ENCODE measurements around the gene EPB41L4B.

Gene EPB41L4B

GRCh38 chr9:109256336-109256735, 64.5 kb downstream of the EPB41L4B start:
- ATAC-seq (no peak), DNase-seq (no peak)
- H3K27ac Mint-ChIP-seq, result no peak overlapping the region
- H3K27me3 Mint-ChIP-seq, result peaks cover 10% of the 10 kb centered on the region
- no peaks in the 10 kb centered on the region for H3K36me3 Mint-ChIP-seq (ENCODE audit: low read depth)
- H3K9me3 Mint-ChIP-seq, result no peaks in the 10 kb centered on the region
- H3K4me1 Mint-ChIP-seq, result no peaks in the 10 kb centered on the region
- H3K4me3 Mint-ChIP-seq, result no peak overlapping the region

GRCh38 chr9:109255394-109255793, 65.5 kb downstream of the EPB41L4B start:
- ATAC-seq (no peak), DNase-seq (no peak)
- Mint-ChIP-seq H3K9me3 (no peaks in the 10 kb centered on the region), H3K27ac (no peak overlapping the region), H3K4me1 (no peaks in the 10 kb centered on the region), H3K4me3 (no peak overlapping the region), H3K27me3 (peaks cover 10% of the 10 kb centered on the region), H3K36me3 (ENCODE audit: low read depth) (no peaks in the 10 kb centered on the region)

GRCh38 chr9:109254317-109254716, 66.5 kb downstream of the EPB41L4B start:
- Mint-ChIP-seq H3K9me3 (no peaks in the 10 kb centered on the region), H3K27me3 (peaks cover 9% of the 10 kb centered on the region), H3K36me3 (ENCODE audit: low read depth) (no peaks in the 10 kb centered on the region), H3K4me1 (no peaks in the 10 kb centered on the region), H3K4me3 (no peak overlapping the region), H3K27ac (no peak overlapping the region)
- ATAC-seq (no peak), DNase-seq (no peak)

GRCh38 chr9:109253637-109254284, 67.1 kb downstream of the EPB41L4B start:
- Mint-ChIP-seq H3K36me3 (ENCODE audit: low read depth) (no peaks in the 10 kb centered on the region), H3K27me3 (peaks cover 8% of the 10 kb centered on the region), H3K27ac (no peak overlapping the region), H3K4me3 (no peak overlapping the region), H3K4me1 (no peaks in the 10 kb centered on the region), H3K9me3 (no peaks in the 10 kb centered on the region)
- no peak for DNase-seq
- no peak for ATAC-seq

GRCh38 chr9:109253241-109253636, 67.6 kb downstream of the EPB41L4B start:
- Mint-ChIP-seq H3K27ac (no peak overlapping the region), H3K4me3 (no peak overlapping the region), H3K9me3 (no peaks in the 10 kb centered on the region), H3K36me3 (ENCODE audit: low read depth) (no peaks in the 10 kb centered on the region), H3K27me3 (peaks cover 5% of the 10 kb centered on the region), H3K4me1 (no peaks in the 10 kb centered on the region)
- DNase-seq (no peak), ATAC-seq (no peak)

GRCh38 chr9:109252291-109252690, 68.6 kb downstream of the EPB41L4B start:
- H3K4me1 Mint-ChIP-seq, result no peaks in the 10 kb centered on the region
- no peaks in the 10 kb centered on the region for H3K36me3 Mint-ChIP-seq (ENCODE audit: low read depth)
- ATAC-seq (no peak), DNase-seq (no peak)
- H3K4me3 Mint-ChIP-seq, result no peak overlapping the region
- H3K9me3 Mint-ChIP-seq, result no peaks in the 10 kb centered on the region
- H3K27me3 Mint-ChIP-seq, result peaks cover 3% of the 10 kb centered on the region
- no peak overlapping the region for H3K27ac Mint-ChIP-seq

GRCh38 chr9:109251776-109252106, 69.1 kb downstream of the EPB41L4B start:
- Mint-ChIP-seq H3K36me3 (ENCODE audit: low read depth) (no peaks in the 10 kb centered on the region), H3K27me3 (no peaks in the 10 kb centered on the region), H3K4me1 (no peaks in the 10 kb centered on the region), H3K9me3 (no peaks in the 10 kb centered on the region), H3K4me3 (no peak overlapping the region), H3K27ac (no peak overlapping the region)
- ATAC-seq, result no peak
- DNase-seq, result no peak

GRCh38 chr9:109251080-109251775, 69.6 kb downstream of the EPB41L4B start:
- H3K9me3 Mint-ChIP-seq, result no peaks in the 10 kb centered on the region
- H3K4me3 Mint-ChIP-seq, result no peak overlapping the region
- DNase-seq, result no peak
- H3K27ac Mint-ChIP-seq, result no peak overlapping the region
- H3K36me3 Mint-ChIP-seq (ENCODE audit: low read depth), result no peaks in the 10 kb centered on the region
- no peaks in the 10 kb centered on the region for H3K4me1 Mint-ChIP-seq
- ATAC-seq, result no peak
- H3K27me3 Mint-ChIP-seq, result no peaks in the 10 kb centered on the region

- H3K9me3 Mint-ChIP-seq, result no peaks in the 10 kb centered on the region
Observed at GRCh38 chr9:109250771-109251079, 70.1 kb downstream of the EPB41L4B start.

GRCh38 chr9:109250311-109250741, 70.5 kb downstream of the EPB41L4B start:
- ATAC-seq (no peak), DNase-seq (no peak)
- H3K4me1 Mint-ChIP-seq, result no peaks in the 10 kb centered on the region
- peaks cover 7% of the 10 kb centered on the region for H3K27me3 Mint-ChIP-seq
- H3K27ac Mint-ChIP-seq, result no peak overlapping the region
- H3K36me3 Mint-ChIP-seq (ENCODE audit: low read depth), result no peaks in the 10 kb centered on the region
- no peaks in the 10 kb centered on the region for H3K9me3 Mint-ChIP-seq
- no peak overlapping the region for H3K4me3 Mint-ChIP-seq

More at GRCh38 chr9:109250771-109251079, 70.1 kb downstream of the EPB41L4B start:
- DNase-seq (no peak), ATAC-seq (no peak)
- H3K36me3 Mint-ChIP-seq (ENCODE audit: low read depth), result no peaks in the 10 kb centered on the region
- peaks cover 3% of the 10 kb centered on the region for H3K27me3 Mint-ChIP-seq
- no peaks in the 10 kb centered on the region for H3K4me1 Mint-ChIP-seq
- H3K4me3 Mint-ChIP-seq, result no peak overlapping the region
- no peak overlapping the region for H3K27ac Mint-ChIP-seq

- no peak for ATAC-seq
- DNase-seq, result no peak
- Mint-ChIP-seq H3K4me1 (no peaks in the 10 kb centered on the region), H3K4me3 (no peak overlapping the region), H3K27me3 (peaks cover 10% of the 10 kb centered on the region), H3K27ac (no peak overlapping the region), H3K36me3 (ENCODE audit: low read depth) (no peaks in the 10 kb centered on the region), H3K9me3 (no peaks in the 10 kb centered on the region)
Observed at GRCh38 chr9:109249615-109250014, 71.2 kb downstream of the EPB41L4B start.

- H3K4me1 Mint-ChIP-seq, result peaks cover 1% of the 10 kb centered on the region
- H3K4me3 Mint-ChIP-seq, result no peak overlapping the region
- H3K27me3 Mint-ChIP-seq, result peaks cover 20% of the 10 kb centered on the region
- no peaks in the 10 kb centered on the region for H3K9me3 Mint-ChIP-seq
- DNase-seq (no peak), ATAC-seq (no peak)
- no peaks in the 10 kb centered on the region for H3K36me3 Mint-ChIP-seq (ENCODE audit: low read depth)
- H3K27ac Mint-ChIP-seq, result no peak overlapping the region
Observed at GRCh38 chr9:109248133-109248581, 72.7 kb downstream of the EPB41L4B start.

GRCh38 chr9:109247228-109247627, 73.6 kb downstream of the EPB41L4B start:
- peaks cover 1% of the 10 kb centered on the region for H3K4me1 Mint-ChIP-seq
- H3K4me3 Mint-ChIP-seq, result no peak overlapping the region
- peaks cover 21% of the 10 kb centered on the region for H3K27me3 Mint-ChIP-seq
- DNase-seq (no peak), ATAC-seq (no peak)
- no peaks in the 10 kb centered on the region for H3K36me3 Mint-ChIP-seq (ENCODE audit: low read depth)
- H3K9me3 Mint-ChIP-seq, result no peaks in the 10 kb centered on the region
- no peak overlapping the region for H3K27ac Mint-ChIP-seq

GRCh38 chr9:109246533-109246932, 74.3 kb downstream of the EPB41L4B start:
- ATAC-seq (no peak), DNase-seq (no peak)
- H3K27me3 Mint-ChIP-seq, result peaks cover 21% of the 10 kb centered on the region
- H3K36me3 Mint-ChIP-seq (ENCODE audit: low read depth), result no peaks in the 10 kb centered on the region
- no peaks in the 10 kb centered on the region for H3K9me3 Mint-ChIP-seq
- H3K4me3 Mint-ChIP-seq, result no peak overlapping the region
- peaks cover 1% of the 10 kb centered on the region for H3K4me1 Mint-ChIP-seq
- H3K27ac Mint-ChIP-seq, result no peak overlapping the region

GRCh38 chr9:109245310-109245897, 75.5 kb downstream of the EPB41L4B start:
- DNase-seq, result no peak
- Mint-ChIP-seq H3K27me3 (peaks cover 21% of the 10 kb centered on the region), H3K4me3 (no peak overlapping the region), H3K27ac (no peak overlapping the region), H3K36me3 (ENCODE audit: low read depth) (no peaks in the 10 kb centered on the region), H3K9me3 (no peaks in the 10 kb centered on the region), H3K4me1 (peaks cover 1% of the 10 kb centered on the region)
- no peak for ATAC-seq
